ENCODE results near the gene HIGD1C. TPM values are rescaled to one million over a fixed set of nuclear protein-coding genes. Genes with fewer than 3 reads are reported as not detected.

HIGD1C gene
- total and polyA plus RNA-seq, 5 donors from 2014 or later, result not detected

GRCh38 chr12:50933459-50934124, 18.8 kb upstream of the HIGD1C start:
- peaks cover 6 to 35% (median 16%) of the 10 kb centered on the region in 4 donors for H3K4me1 Mint-ChIP-seq
- DNase-seq (no peak), ATAC-seq (ENCODE audit: low read depth in 2 of 2) (no peak)
- no peaks in the 10 kb centered on the region for H3K27me3 Mint-ChIP-seq
- no peak overlapping the region for H3K4me3 Mint-ChIP-seq
- Histone ChIP-seq H3K9me3 (ENCODE audit: control insufficient read depth in 2 of 2, low read length in 2 of 2) (peaks cover 2 to 8% of the 10 kb centered on the region in 2 experiments), H3K4me1 (ENCODE audit: control insufficient read depth, insufficient read depth, low read length, poor library complexity, severe bottlenecking) (no peaks in the 10 kb centered on the region), H3K27ac (ENCODE audit: insufficient read depth, low read length, poor library complexity, severe bottlenecking) (no peak overlapping the region), H3K27me3 (ENCODE audit: control insufficient read depth, insufficient read depth, low read length) (no peaks in the 10 kb centered on the region), H3K36me3 (ENCODE audit: control insufficient read depth, insufficient read depth, low read length) (peaks cover 2% of the 10 kb centered on the region), H3K4me3 (ENCODE audit: low read depth, low read length) (no peak overlapping the region)
- H3K9me3 Mint-ChIP-seq, result peaks cover 0 to 4% (median 0%) of the 10 kb centered on the region in 7 donors
- H3K36me3 Mint-ChIP-seq, result peaks cover 25% of the 10 kb centered on the region
- H3K27ac Mint-ChIP-seq, result peak overlapping the region in 1 of 3 donors; percentile 58

DNA sequence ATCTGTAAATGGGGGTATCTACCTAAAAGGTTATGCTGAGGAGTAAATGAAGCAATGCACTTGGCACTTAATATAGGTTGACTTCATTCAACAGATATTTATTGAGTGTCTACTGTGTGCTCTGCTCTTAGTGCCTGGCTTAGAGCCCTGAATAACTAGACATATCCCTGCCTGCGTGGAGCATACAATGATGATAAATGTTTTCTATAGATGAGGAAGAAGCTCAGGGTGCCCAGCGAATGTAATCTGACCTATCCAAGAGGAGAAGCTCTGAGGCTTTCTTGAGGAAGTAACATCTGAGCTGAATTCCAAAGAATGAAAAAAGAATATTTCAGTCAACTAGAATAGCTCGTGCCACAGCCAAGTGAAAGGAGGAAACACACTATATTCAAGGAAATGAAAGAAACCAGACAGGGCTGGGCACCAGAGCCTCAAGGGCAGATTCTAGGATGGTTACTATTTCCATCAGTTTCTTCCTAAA, 17.9 kb upstream of the HIGD1C start:
- peaks cover 0 to 4% (median 0%) of the 10 kb centered on the region in 7 donors for H3K9me3 Mint-ChIP-seq
- peak overlapping the region in 1 of 3 donors; percentile 37 for H3K27ac Mint-ChIP-seq
- H3K27me3 Mint-ChIP-seq, result no peaks in the 10 kb centered on the region
- peaks cover 2 to 8% of the 10 kb centered on the region in 2 experiments for H3K9me3 ChIP-seq (ENCODE audit: control insufficient read depth in 2 of 2, low read length in 2 of 2)
- peaks cover 26% of the 10 kb centered on the region for H3K36me3 Mint-ChIP-seq
- H3K27me3 ChIP-seq (ENCODE audit: control insufficient read depth, insufficient read depth, low read length), result no peaks in the 10 kb centered on the region
- H3K4me3 Mint-ChIP-seq, result no peak overlapping the region
- H3K36me3 ChIP-seq (ENCODE audit: control insufficient read depth, insufficient read depth, low read length), result peaks cover 2% of the 10 kb centered on the region
- H3K4me1 ChIP-seq (ENCODE audit: control insufficient read depth, insufficient read depth, low read length, poor library complexity, severe bottlenecking), result no peaks in the 10 kb centered on the region
- no peak overlapping the region for H3K27ac ChIP-seq (ENCODE audit: insufficient read depth, low read length, poor library complexity, severe bottlenecking)
- H3K4me3 ChIP-seq (ENCODE audit: low read depth, low read length), result no peak overlapping the region
- ATAC-seq (ENCODE audit: low read depth in 2 of 2), result no peak
- H3K4me1 Mint-ChIP-seq, result peaks cover 4 to 33% (median 11%) of the 10 kb centered on the region in 4 donors
- no peak for DNase-seq

DNA sequence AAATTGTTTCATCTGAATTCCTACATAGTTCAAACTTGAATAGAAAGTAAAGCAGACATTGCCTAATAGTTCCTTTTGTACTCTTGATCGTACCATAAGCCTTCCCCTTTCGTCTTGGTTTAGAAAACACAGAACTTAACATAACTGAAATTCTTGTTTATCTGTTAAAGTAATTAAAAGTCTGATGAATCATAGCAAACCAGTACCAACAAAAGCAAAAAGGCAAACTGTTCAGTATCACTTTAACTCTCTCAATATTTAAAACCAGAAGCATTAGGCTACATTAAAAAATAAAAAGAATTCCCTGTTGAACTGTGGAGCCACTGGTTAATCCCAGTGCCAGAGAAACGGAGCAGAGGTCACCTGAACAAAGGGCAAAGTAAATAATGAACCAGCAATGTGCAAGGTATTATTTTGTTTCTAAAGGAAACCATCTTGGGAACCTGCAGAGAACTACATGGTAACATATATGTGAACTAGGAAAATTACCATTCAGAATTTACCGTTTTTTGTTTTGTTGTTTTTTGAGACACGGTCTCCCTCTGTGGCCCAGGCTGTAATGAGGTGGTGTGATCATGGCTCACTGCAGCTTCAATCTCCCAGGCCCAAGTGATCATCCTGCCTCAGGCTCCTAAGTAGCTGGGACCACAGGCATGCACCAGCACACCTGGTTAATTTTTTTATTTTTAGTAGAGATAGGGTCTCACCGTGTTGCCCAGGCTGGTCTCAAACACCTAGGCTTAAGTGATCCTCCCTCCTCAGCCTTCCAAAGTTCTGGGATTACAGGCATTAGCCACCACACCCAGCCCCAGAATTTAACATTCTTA, 17.1 kb upstream of the HIGD1C start:
- Histone ChIP-seq H3K27me3 (ENCODE audit: control insufficient read depth, insufficient read depth, low read length) (no peaks in the 10 kb centered on the region), H3K4me3 (ENCODE audit: low read depth, low read length) (no peak overlapping the region), H3K4me1 (ENCODE audit: control insufficient read depth, insufficient read depth, low read length, poor library complexity, severe bottlenecking) (no peaks in the 10 kb centered on the region), H3K36me3 (ENCODE audit: control insufficient read depth, insufficient read depth, low read length) (peaks cover 2% of the 10 kb centered on the region), H3K27ac (ENCODE audit: insufficient read depth, low read length, poor library complexity, severe bottlenecking) (no peak overlapping the region), H3K9me3 (ENCODE audit: control insufficient read depth in 2 of 2, low read length in 2 of 2) (peaks cover 2 to 8% of the 10 kb centered on the region in 2 experiments)
- H3K27ac Mint-ChIP-seq, result peak overlapping the region; percentile 2 to 53 (median 37)
- H3K4me3 Mint-ChIP-seq, result no peak overlapping the region
- H3K36me3 Mint-ChIP-seq, result peaks cover 22% of the 10 kb centered on the region
- peaks cover 0 to 4% (median 0%) of the 10 kb centered on the region in 7 donors for H3K9me3 Mint-ChIP-seq
- ATAC-seq (ENCODE audit: low read depth in 2 of 2) (no peak), DNase-seq (no peak)
- peaks cover 3 to 33% (median 8%) of the 10 kb centered on the region in 4 donors for H3K4me1 Mint-ChIP-seq
- no peaks in the 10 kb centered on the region for H3K27me3 Mint-ChIP-seq

- H3K36me3 Mint-ChIP-seq, result peaks cover 17% of the 10 kb centered on the region
Measured at GRCh38 chr12:50936821-50937530, 15.4 kb upstream of the HIGD1C start.

DNA sequence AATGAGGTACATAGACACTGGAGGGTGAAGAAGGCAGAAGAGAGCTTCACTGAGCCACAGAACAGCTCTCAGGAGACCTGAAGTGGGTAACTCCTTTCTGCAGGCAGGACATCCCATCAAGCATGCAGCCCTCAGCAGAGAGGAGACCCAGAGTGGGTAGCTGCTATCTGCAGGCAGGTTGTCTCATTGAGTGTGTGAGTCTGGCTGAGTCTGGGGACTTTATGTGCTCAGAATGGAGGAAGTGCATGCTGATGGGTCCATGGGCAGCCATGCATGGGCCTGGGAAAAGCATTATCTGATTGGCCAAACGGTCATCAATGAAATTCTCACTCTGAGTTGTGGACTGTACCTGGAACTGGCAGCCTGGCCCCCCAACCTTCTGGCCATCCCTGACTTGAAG, 14.7 kb upstream of the HIGD1C start:
- no peak overlapping the region for H3K4me3 Mint-ChIP-seq
- DNase-seq (no peak), ATAC-seq (ENCODE audit: low read depth in 2 of 2) (no peak)
- Histone ChIP-seq H3K36me3 (ENCODE audit: control insufficient read depth, insufficient read depth, low read length) (peaks cover 2% of the 10 kb centered on the region), H3K27me3 (ENCODE audit: control insufficient read depth, insufficient read depth, low read length) (no peaks in the 10 kb centered on the region), H3K4me1 (ENCODE audit: control insufficient read depth, insufficient read depth, low read length, poor library complexity, severe bottlenecking) (no peaks in the 10 kb centered on the region), H3K27ac (ENCODE audit: insufficient read depth, low read length, poor library complexity, severe bottlenecking) (no peak overlapping the region), H3K4me3 (ENCODE audit: low read depth, low read length) (no peak overlapping the region), H3K9me3 (ENCODE audit: control insufficient read depth in 2 of 2, low read length in 2 of 2) (peaks cover 2 to 8% of the 10 kb centered on the region in 2 experiments)
- H3K27me3 Mint-ChIP-seq, result no peaks in the 10 kb centered on the region
- no peak overlapping the region for H3K27ac Mint-ChIP-seq
- H3K4me1 Mint-ChIP-seq, result peaks cover 0 to 16% (median 7%) of the 10 kb centered on the region in 4 donors
- peaks cover 0 to 4% (median 0%) of the 10 kb centered on the region in 7 donors for H3K9me3 Mint-ChIP-seq
- peaks cover 10% of the 10 kb centered on the region for H3K36me3 Mint-ChIP-seq

More at GRCh38 chr12:50936821-50937530, 15.4 kb upstream of the HIGD1C start:
- H3K9me3 ChIP-seq (ENCODE audit: control insufficient read depth in 2 of 2, low read length in 2 of 2), result peaks cover 2 to 8% of the 10 kb centered on the region in 2 experiments
- ATAC-seq (ENCODE audit: low read depth in 2 of 2), result no peak
- H3K4me1 Mint-ChIP-seq, result peaks cover 0 to 23% (median 9%) of the 10 kb centered on the region in 4 donors
- H3K9me3 Mint-ChIP-seq, result peaks cover 0 to 4% (median 0%) of the 10 kb centered on the region in 7 donors
- no peaks in the 10 kb centered on the region for H3K27me3 ChIP-seq (ENCODE audit: control insufficient read depth, insufficient read depth, low read length)
- peaks cover 2% of the 10 kb centered on the region for H3K36me3 ChIP-seq (ENCODE audit: control insufficient read depth, insufficient read depth, low read length)
- no peak overlapping the region for H3K27ac ChIP-seq (ENCODE audit: insufficient read depth, low read length, poor library complexity, severe bottlenecking)
- no peak overlapping the region for H3K27ac Mint-ChIP-seq
- H3K4me1 ChIP-seq (ENCODE audit: control insufficient read depth, insufficient read depth, low read length, poor library complexity, severe bottlenecking), result no peaks in the 10 kb centered on the region
- H3K4me3 Mint-ChIP-seq, result no peak overlapping the region
- no peak overlapping the region for H3K4me3 ChIP-seq (ENCODE audit: low read depth, low read length)
- no peak for DNase-seq
- no peaks in the 10 kb centered on the region for H3K27me3 Mint-ChIP-seq

GRCh38 chr12:50947933-50948626, 4.3 kb upstream of the HIGD1C start:
- no peak for ATAC-seq (ENCODE audit: low read depth in 2 of 2)
- Histone ChIP-seq H3K27me3 (ENCODE audit: control insufficient read depth, insufficient read depth, low read length) (no peaks in the 10 kb centered on the region), H3K9me3 (ENCODE audit: control insufficient read depth in 2 of 2, low read length in 2 of 2) (no peaks in the 10 kb centered on the region), H3K27ac (ENCODE audit: insufficient read depth, low read length, poor library complexity, severe bottlenecking) (no peak overlapping the region), H3K4me3 (ENCODE audit: low read depth, low read length) (no peak overlapping the region), H3K36me3 (ENCODE audit: control insufficient read depth, insufficient read depth, low read length) (no peaks in the 10 kb centered on the region), H3K4me1 (ENCODE audit: control insufficient read depth, insufficient read depth, low read length, poor library complexity, severe bottlenecking) (no peaks in the 10 kb centered on the region)
- H3K4me3 Mint-ChIP-seq, result no peak overlapping the region
- H3K9me3 Mint-ChIP-seq, result peaks cover 0 to 1% (median 0%) of the 10 kb centered on the region in 7 donors
- H3K27me3 Mint-ChIP-seq, result no peaks in the 10 kb centered on the region
- H3K27ac Mint-ChIP-seq, result no peak overlapping the region
- DNase-seq, result no peak
- peaks cover 8% of the 10 kb centered on the region for H3K36me3 Mint-ChIP-seq
- peaks cover 0 to 5% (median 0%) of the 10 kb centered on the region in 4 donors for H3K4me1 Mint-ChIP-seq

DNA sequence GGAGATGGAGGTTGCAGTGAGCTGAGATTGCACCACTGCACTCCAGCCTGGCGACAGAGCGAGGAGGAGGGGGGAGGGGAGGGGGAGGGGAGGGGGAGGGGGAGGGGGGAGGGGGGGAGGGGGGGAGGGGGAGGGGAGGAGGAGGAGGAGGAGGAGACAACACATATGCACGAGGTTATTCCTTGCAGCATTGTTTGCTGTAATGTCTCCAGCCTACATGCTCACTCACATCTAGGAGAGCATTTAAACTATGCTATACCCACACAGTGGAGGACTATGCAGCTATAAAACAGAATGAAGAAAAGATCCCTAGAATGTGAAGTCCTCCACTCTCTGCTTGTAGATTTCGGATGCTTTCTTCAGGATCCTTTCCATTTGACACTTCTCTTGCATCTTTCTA, 3.5 kb upstream of the HIGD1C start:
- DNase-seq (no peak), ATAC-seq (ENCODE audit: low read depth in 2 of 2) (no peak)
- peaks cover 11% of the 10 kb centered on the region for H3K36me3 Mint-ChIP-seq
- no peaks in the 10 kb centered on the region for H3K27me3 Mint-ChIP-seq
- H3K9me3 ChIP-seq (ENCODE audit: control insufficient read depth in 2 of 2, low read length in 2 of 2), result no peaks in the 10 kb centered on the region
- H3K4me1 Mint-ChIP-seq, result peaks cover 0 to 4% (median 0%) of the 10 kb centered on the region in 4 donors
- no peak overlapping the region for H3K4me3 Mint-ChIP-seq
- H3K9me3 Mint-ChIP-seq, result peaks cover 0 to 1% (median 0%) of the 10 kb centered on the region in 7 donors
- H3K36me3 ChIP-seq (ENCODE audit: control insufficient read depth, insufficient read depth, low read length), result no peaks in the 10 kb centered on the region
- no peaks in the 10 kb centered on the region for H3K27me3 ChIP-seq (ENCODE audit: control insufficient read depth, insufficient read depth, low read length)
- H3K4me1 ChIP-seq (ENCODE audit: control insufficient read depth, insufficient read depth, low read length, poor library complexity, severe bottlenecking), result no peaks in the 10 kb centered on the region
- no peak overlapping the region for H3K4me3 ChIP-seq (ENCODE audit: low read depth, low read length)
- H3K27ac ChIP-seq (ENCODE audit: insufficient read depth, low read length, poor library complexity, severe bottlenecking), result no peak overlapping the region
- H3K27ac Mint-ChIP-seq, result no peak overlapping the region
